Fibroblast of the conjunctiva (primary cell): ENCODE data around the gene THBS3.
"Not testable (repeated sequence)": the region's sequence is repeated elsewhere in the genome, so short reads cannot be mapped to it uniquely, and the experiment has no call there.

Source experiments
- DNase-seq: peaks from one replicate; pipeline ENCODE4 v3.0.0-alpha.2; 2010; ENCODE audit warnings: low read depth

THBS3 gene

GRCh38 chr1:155233502-155233901 is 25.8 kb upstream of the THBS3 start:
- not testable (repeated sequence) for DNase-seq

- DNase-seq, result not testable (repeated sequence)
Measured at GRCh38 chr1:155232001-155232978, 24.6 kb upstream of the THBS3 start.

GRCh38 chr1:155231302-155231701 is 23.6 kb upstream of the THBS3 start:
- not testable (repeated sequence) for DNase-seq

- DNase-seq, result no peak
Measured at GRCh38 chr1:155228096-155228427, 20.4 kb upstream of the THBS3 start.

- DNase-seq, result peak; percentile 99
Measured at GRCh38 chr1:155227261-155228095, 19.8 kb upstream of the THBS3 start.

GRCh38 chr1:155226910-155227260 is 19.2 kb upstream of the THBS3 start:
- DNase-seq, result no peak

- peak; percentile 67 for DNase-seq
Measured at GRCh38 chr1:155226188-155226909, 18.7 kb upstream of the THBS3 start.

- not testable (repeated sequence) for DNase-seq
Measured at GRCh38 chr1:155225404-155225759, 17.7 kb upstream of the THBS3 start.

GRCh38 chr1:155223047-155223446 is 15.3 kb upstream of the THBS3 start:
- DNase-seq, result no peak

GRCh38 chr1:155220211-155220965 is 12.7 kb upstream of the THBS3 start:
- not testable (repeated sequence) for DNase-seq

GRCh38 chr1:155219592-155220031 is 11.9 kb upstream of the THBS3 start:
- no peak for DNase-seq

- DNase-seq, result no peak
Measured at GRCh38 chr1:155218854-155219591, 11.3 kb upstream of the THBS3 start.

GRCh38 chr1:155214702-155215101 is 7.0 kb upstream of the THBS3 start:
- not testable (repeated sequence) for DNase-seq

- not testable (repeated sequence) for DNase-seq
Measured at GRCh38 chr1:155212051-155212440, 4.3 kb upstream of the THBS3 start.

- not testable (repeated sequence) for DNase-seq
Measured at GRCh38 chr1:155211381-155212050, 3.8 kb upstream of the THBS3 start.

GRCh38 chr1:155210314-155211104 is 2.8 kb upstream of the THBS3 start:
- DNase-seq, result no peak

GRCh38 chr1:155209312-155209721 is 1.6 kb upstream of the THBS3 start:
- no peak for DNase-seq

- peak; percentile 87 for DNase-seq
Measured at GRCh38 chr1:155208541-155209311, 1.0 kb upstream of the THBS3 start, which contains the start of gene MTX1. Gene MTX1 (plus strand): TSS chr1:155208695. CDS start chr1:155208805, 110 bp downstream.
